ENCODE data around the gene TCOF1.

The TCOF1 gene

GRCh38 chr5:150335778-150336177 lies 21.7 kb upstream of the TCOF1 start:
- TF ChIP-seq CTCF (IDR thresholded peaks at IDR 0.05; ENCODE audit: extremely low read depth, missing control alignments) = no peak
- DNase-seq (ENCODE audit: low spot score) = no peak

GRCh38 chr5:150338546-150338945 lies 19.0 kb upstream of the TCOF1 start:
- no peak for DNase-seq (ENCODE audit: low spot score)

DNA sequence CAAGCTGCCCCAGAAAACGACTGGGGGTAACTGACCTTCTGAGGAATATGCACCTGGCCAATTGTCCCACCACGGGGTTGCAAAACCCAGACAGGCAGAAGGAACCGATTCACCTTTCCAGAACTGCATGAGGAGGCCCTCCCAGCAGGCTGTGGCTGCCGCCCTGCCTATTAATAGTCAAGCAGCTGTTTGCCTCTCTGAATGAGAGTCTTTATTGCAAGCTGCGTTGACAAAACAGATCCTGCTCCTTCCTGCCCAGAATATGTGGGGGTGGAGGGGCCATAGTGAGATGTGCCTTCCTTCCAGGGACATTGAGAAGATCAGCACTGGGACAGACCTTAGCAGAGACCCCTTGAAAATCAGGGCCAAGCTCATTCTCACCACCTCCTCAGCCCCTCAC lies 18.3 kb upstream of the TCOF1 start:
- no peak for DNase-seq (ENCODE audit: low spot score)
- no peak for TF ChIP-seq CTCF (IDR thresholded peaks at IDR 0.05; ENCODE audit: extremely low read depth, missing control alignments)

More at GRCh38 chr5:150338546-150338945, 19.0 kb upstream of the TCOF1 start:
- no peak for TF ChIP-seq CTCF (IDR thresholded peaks at IDR 0.05; ENCODE audit: extremely low read depth, missing control alignments)

- DNase-seq (ENCODE audit: low spot score) = no peak
- TF ChIP-seq CTCF (IDR thresholded peaks at IDR 0.05; ENCODE audit: extremely low read depth, missing control alignments) = no peak
These were observed 17.7 kb upstream of the TCOF1 start for GRCh38 chr5:150339841-150340240.

- DNase-seq (ENCODE audit: low spot score) = no peak
These were observed 16.8 kb upstream of the TCOF1 start for GRCh38 chr5:150340614-150341255.

GRCh38 chr5:150341331-150341730 lies 16.2 kb upstream of the TCOF1 start:
- no peak for TF ChIP-seq CTCF (IDR thresholded peaks at IDR 0.05; ENCODE audit: extremely low read depth, missing control alignments)
- DNase-seq (ENCODE audit: low spot score) = no peak

More at GRCh38 chr5:150340614-150341255, 16.8 kb upstream of the TCOF1 start:
- TF ChIP-seq CTCF (IDR thresholded peaks at IDR 0.05; ENCODE audit: extremely low read depth, missing control alignments) = no peak

DNA sequence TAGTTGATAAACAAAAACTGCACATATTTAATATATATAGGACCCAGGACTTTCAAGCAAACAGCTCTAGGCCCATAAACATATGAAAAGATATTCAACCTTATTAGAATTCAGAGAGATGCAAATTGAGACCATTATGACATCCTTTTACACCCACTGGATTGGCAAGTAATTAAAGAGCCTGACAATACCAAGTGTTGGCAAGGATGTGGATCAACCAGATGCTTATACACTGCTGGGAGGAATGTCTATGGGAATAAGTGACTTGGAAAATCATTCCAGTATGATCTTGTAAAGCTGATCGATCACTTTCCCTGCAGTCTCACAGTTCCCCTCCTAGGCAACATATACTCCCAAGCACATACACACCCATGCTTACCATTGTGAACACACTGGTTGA lies 15.5 kb upstream of the TCOF1 start:
- no peak for DNase-seq (ENCODE audit: low spot score)
- TF ChIP-seq CTCF (IDR thresholded peaks at IDR 0.05; ENCODE audit: extremely low read depth, missing control alignments) = no peak
